GM13977 (cell line): ENCODE measurements around the gene MGRN1.

Experiments
- DNase-seq: peaks from one replicate; pipeline ENCODE4 v3.0.0; 2012; ENCODE audit warnings: low spot score
- in situ Hi-C: fragments of 300-500 bp; cut with MboI; formaldehyde crosslinking; loops from one replicate; pipeline ENCODE4 v1.12.0; 2022; ENCODE audit warnings: low sequenced_read_pairs, low pct_unique_long_range_greater_than_20kb, mixed read lengths, inconsistent platforms; ENCODE audit not compliant: unreplicated experiment
- TF ChIP-seq, protein P1 (sequence below): IDR thresholded peaks from 2 replicates; pipeline ENCODE4 v1.5.1; 2012; ENCODE audit warnings: mild to moderate bottlenecking, control low read depth; ENCODE audit not compliant: insufficient read depth; ENCODE audit errors: extremely low read depth, missing control alignments

MGRN1 gene

DNA sequence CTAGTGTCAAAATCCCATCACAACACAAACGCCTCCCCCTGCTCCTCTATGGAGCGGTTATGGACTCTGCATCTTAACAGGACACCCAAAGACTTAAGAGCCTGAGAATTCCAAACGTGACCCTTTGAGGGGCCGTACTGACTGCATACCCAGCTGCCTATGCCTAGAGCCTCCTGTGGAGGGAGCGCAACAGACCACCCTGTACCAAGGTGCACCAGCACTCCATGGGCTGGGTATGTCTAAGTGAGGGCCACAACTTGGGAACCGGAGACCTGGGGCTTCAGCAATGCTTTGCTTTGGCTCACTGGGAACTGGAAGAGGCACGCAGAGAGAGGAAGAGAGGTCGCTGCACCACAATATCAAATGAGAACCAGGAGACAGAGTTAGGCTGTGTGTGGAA is 104.0 kb downstream of the MGRN1 start:
- TF ChIP-seq, protein P1, sequence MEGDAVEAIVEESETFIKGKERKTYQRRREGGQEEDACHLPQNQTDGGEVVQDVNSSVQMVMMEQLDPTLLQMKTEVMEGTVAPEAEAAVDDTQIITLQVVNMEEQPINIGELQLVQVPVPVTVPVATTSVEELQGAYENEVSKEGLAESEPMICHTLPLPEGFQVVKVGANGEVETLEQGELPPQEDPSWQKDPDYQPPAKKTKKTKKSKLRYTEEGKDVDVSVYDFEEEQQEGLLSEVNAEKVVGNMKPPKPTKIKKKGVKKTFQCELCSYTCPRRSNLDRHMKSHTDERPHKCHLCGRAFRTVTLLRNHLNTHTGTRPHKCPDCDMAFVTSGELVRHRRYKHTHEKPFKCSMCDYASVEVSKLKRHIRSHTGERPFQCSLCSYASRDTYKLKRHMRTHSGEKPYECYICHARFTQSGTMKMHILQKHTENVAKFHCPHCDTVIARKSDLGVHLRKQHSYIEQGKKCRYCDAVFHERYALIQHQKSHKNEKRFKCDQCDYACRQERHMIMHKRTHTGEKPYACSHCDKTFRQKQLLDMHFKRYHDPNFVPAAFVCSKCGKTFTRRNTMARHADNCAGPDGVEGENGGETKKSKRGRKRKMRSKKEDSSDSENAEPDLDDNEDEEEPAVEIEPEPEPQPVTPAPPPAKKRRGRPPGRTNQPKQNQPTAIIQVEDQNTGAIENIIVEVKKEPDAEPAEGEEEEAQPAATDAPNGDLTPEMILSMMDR: no peak
- no peak for DNase-seq
- in situ Hi-C loops: loop anchor here (25.0 kb wide), 1 partner anchor 334 kb away; the partner anchor contains the start of genes ALG1 and C16orf89

DNA sequence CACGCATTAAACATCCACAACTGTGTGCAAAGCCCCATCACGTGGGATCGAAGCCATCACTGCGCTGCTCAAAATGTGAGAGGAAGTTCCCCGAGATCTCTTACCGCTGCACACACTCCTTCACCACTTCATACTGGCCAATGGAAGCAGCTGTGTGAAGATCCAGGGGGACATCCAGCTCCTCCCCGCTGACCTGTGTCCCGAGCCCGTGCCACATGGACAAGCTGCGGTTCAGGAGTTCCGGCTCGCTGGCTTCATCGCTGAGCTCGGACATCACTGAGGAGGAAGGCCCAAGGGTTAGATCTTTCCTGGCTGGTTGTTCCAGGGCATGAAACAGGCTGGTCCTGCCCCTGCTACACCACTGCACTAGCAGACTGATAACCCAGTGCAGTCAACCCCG is 105.2 kb downstream of the MGRN1 start:
- DNase-seq: no peak
- in situ Hi-C loops: loop anchor here (25.0 kb wide), 1 partner anchor 332 kb away; the partner anchor contains the start of genes ALG1 and C16orf89
- TF ChIP-seq, protein P1: no peak

DNA sequence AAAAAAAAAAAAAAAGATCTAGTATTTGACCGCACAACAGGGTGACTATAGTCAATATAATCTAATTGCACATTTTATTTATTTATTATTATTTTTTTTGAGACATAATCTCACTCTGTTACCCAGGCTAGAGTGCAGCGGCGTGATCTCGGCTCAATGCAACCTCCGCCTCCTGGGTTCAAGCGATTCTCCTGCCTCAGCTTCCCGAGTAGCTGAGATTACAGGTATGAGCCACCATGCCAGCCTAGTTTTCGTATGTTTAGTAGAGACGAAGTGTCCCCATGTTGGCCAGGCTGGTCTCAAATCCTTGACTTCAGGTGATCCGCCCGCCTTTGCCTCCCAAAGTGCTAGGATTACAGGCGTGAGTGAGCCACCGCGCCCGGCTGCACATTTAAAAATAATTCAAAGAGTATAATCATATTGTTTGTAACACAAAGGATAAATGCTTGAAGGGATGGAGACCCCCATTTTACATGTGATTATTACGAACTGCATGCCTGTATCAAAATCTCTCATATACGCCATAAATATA is 108.7 kb downstream of the MGRN1 start:
- in situ Hi-C loops: loop anchor here (25.0 kb wide), 1 partner anchor 329 kb away; the partner anchor contains the start of genes ALG1 and C16orf89
- TF ChIP-seq, protein P1: no peak
- no peak for DNase-seq

DNA sequence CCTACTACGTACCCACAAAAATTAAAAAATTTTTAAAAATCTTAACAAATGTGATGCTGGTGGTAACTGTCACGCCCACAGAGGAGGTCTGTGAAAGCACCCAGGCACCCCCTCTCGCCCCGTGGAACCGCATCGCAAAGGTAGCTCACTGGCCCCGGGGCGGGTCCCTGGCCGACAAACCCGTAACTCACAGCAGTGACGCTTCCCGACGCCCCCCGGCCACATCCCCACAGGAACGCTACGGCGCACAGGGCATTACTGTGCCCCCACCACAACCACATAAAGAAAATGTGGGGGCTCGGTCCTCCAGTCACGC is 109.1 kb downstream of the MGRN1 start:
- in situ Hi-C loops: loop anchor here (25.0 kb wide), 1 partner anchor 329 kb away; the partner anchor contains the start of genes ALG1 and C16orf89
- no peak for DNase-seq
- TF ChIP-seq, protein P1: no peak

DNA sequence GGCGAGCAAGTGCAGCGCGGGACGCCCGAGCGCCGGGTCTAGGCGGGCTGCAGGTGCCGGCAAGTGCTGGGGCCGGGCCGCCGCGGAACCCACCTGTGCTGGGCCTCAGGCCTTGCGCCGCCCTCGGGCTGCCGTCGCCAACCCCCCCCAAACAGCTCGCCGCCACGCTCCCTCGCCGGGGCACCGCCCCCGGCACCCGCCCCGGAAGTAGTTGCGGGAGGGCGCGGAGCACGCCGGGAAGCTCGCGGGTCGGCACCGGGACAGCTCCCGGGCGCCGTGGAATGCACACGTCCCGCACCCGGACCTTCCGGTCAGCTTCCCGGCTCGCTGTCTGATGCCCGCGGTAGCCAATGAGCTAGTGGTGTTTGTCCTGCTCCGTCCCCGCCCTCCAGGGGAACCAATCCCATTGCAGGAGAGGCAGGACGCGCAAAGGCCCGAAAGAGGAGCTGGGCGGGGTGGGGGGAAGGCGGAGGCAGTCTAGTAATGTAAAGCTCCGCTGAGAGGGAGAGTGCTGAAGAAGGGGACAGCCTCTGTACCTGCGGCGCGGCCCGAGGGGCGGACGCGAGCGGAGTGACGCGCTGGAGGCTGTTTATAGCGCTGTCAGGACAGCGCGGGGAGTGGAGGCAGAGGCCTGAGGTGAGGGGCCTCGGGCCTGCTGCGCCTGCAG is 109.6 kb downstream of the MGRN1 start, which contains the start of the genes ANKS3 and DNAAF8:
Gene ANKS3, minus strand, starts transcription at position 209 of the 667 bp plus-strand sequence. CDS start 4,122 bp downstream, outside the sequence.
Gene DNAAF8, plus strand, starts transcription at position 475 of the 667 bp plus-strand sequence. CDS start 1,978 bp downstream, outside the sequence.
- in situ Hi-C loops: loop anchor here (25.0 kb wide), 1 partner anchor 328 kb away; the partner anchor contains the start of genes ALG1 and C16orf89
- TF ChIP-seq, protein P1: no peak
- peak; percentile 93 for DNase-seq

DNA sequence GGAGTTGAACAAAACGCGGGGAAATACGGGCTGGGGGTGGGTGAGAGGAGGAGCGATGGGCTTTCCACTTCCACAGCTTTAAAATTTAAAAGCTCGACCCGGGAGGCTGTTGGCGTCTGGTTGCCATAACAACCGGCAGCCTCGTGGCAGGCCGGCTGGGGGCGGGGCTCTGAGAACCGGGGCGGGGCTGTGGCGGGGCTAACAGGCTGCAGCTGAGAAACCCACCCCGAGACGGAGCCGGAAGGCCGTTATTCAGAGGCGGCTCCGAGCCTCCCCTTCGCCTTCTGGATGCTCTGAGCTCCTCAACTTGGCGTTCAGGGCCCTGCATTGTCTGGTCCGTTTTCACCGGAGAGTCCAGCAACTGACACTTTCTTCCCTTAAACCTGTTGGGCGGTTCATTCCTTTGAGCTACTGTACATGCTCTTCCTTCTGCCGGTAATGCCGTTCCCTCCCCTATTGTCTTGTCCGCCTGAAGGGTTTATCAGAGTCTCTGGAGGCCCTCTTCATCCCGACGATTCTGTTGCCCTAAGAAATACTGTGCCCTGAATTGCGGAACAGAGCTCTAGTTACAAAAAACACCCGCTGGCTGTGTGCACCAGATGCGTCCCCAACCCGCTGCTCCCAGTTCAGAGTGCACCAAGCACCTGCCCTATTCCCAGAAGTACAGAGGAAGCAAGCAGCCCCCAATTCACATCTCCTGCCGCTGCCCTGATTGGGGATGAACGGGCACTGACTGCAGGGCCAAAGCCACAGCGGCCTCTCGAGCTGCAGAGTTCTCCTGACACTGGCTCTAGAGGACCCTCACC is 110.3 kb downstream of the MGRN1 start:
- TF ChIP-seq, protein P1: no peak
- in situ Hi-C loops: loop anchor here (25.0 kb wide), 1 partner anchor 327 kb away; the partner anchor contains the start of genes ALG1 and C16orf89
- DNase-seq: peak; percentile 95
